Measurements from ENCODE around the gene MTCL1. TPM values are rescaled to one million over a fixed set of nuclear protein-coding genes. Genes with fewer than 3 reads are reported as not detected.

Gene MTCL1
- total and polyA plus RNA-seq, 5 experiments from 2014 or later = 0.13 to 0.41 TPM; not detected in 3

GRCh38 chr18:8863427-8863826 is 158.1 kb downstream of the MTCL1 start:
- no peaks in the 10 kb centered on the region for H3K27me3 Mint-ChIP-seq
- no peaks in the 10 kb centered on the region for H3K36me3 Mint-ChIP-seq
- no peak for DNase-seq
- POLR2A ChIA-PET = no interaction called here
- peak overlapping the region in 1 of 10 donors; percentile 49 for H3K27ac Mint-ChIP-seq
- H3K9me3 Mint-ChIP-seq = no peaks in the 10 kb centered on the region
- no peak for ATAC-seq
- H3K4me1 Mint-ChIP-seq = peaks cover 0 to 3% (median 0%) of the 10 kb centered on the region in 4 donors
- H3K4me3 Mint-ChIP-seq = no peak overlapping the region

DNA sequence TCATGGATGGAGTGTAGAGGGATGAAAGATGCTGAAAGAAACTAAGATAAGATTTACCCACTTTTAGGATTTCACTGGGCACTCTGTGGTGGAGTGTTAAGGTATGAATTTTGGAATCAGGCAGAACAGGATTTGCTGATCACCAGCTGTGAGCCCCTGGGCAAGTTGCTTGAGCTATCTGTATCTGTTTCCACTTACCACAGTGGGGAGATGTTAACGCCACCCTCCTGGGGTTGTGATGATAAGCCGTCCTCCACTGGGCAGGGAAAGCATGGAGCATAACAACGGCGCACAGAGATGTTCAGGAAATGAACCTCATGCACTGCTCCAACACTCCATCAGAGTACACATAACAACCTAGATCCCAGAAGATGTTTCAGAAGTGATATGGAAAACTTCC is 160.6 kb downstream of the MTCL1 start:
- ATAC-seq (no peak), DNase-seq (no peak)
- Mint-ChIP-seq H3K4me1 (peaks cover 0 to 5% (median 0%) of the 10 kb centered on the region in 4 donors), H3K36me3 (no peaks in the 10 kb centered on the region), H3K27me3 (peaks cover 0 to 4% (median 0%) of the 10 kb centered on the region in 5 donors), H3K9me3 (no peaks in the 10 kb centered on the region), H3K27ac (no peak overlapping the region), H3K4me3 (no peak overlapping the region)
- POLR2A ChIA-PET = no interaction called here

GRCh38 chr18:8866679-8867078 is 161.3 kb downstream of the MTCL1 start:
- no peak overlapping the region for H3K27ac Mint-ChIP-seq
- ATAC-seq (no peak), DNase-seq (no peak)
- H3K9me3 Mint-ChIP-seq = no peaks in the 10 kb centered on the region
- no peaks in the 10 kb centered on the region for H3K36me3 Mint-ChIP-seq
- H3K4me1 Mint-ChIP-seq = peaks cover 0 to 5% (median 0%) of the 10 kb centered on the region in 4 donors
- H3K4me3 Mint-ChIP-seq = no peak overlapping the region
- POLR2A ChIA-PET = no interaction called here
- H3K27me3 Mint-ChIP-seq = peaks cover 0 to 4% (median 0%) of the 10 kb centered on the region in 5 donors

DNA sequence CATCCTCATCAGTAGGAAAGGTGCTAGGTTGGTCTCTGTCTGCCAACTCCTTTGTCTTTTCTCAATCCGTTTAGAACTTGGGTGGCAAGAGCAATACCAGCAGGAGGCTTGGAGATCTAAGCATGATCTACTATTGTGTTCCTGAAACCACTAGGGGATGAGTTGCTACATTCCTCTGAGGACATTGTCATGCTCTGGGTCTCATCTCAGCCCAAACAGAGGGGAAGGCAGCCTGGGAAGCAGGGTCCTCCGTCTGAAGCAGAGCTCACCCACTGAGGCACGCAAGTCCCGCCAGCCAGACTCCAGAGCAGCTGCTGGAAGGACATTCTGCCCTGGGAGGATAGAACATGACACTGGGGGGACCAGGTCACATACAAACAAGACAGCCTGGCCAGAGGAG is 162.9 kb downstream of the MTCL1 start:
- Mint-ChIP-seq H3K27ac (peak overlapping the region in 1 of 10 donors; percentile 55), H3K9me3 (no peaks in the 10 kb centered on the region)
- POLR2A ChIA-PET = no interaction called here

GRCh38 chr18:8868779-8869415 is 163.5 kb downstream of the MTCL1 start:
- peaks cover 0 to 4% (median 0%) of the 10 kb centered on the region in 5 donors for H3K27me3 Mint-ChIP-seq

More for the DNA sequence above, 162.9 kb downstream of the MTCL1 start:
- H3K4me1 Mint-ChIP-seq = peaks cover 0 to 4% (median 0%) of the 10 kb centered on the region in 4 donors
- H3K36me3 Mint-ChIP-seq = no peaks in the 10 kb centered on the region
- no peak for ATAC-seq
- DNase-seq = no peak
- H3K27me3 Mint-ChIP-seq = peaks cover 0 to 4% (median 0%) of the 10 kb centered on the region in 5 donors
- no peak overlapping the region for H3K4me3 Mint-ChIP-seq

GRCh38 chr18:8869696-8870095 is 164.3 kb downstream of the MTCL1 start:
- ATAC-seq = no peak
- H3K27me3 Mint-ChIP-seq = peaks cover 0 to 8% (median 2%) of the 10 kb centered on the region in 5 donors
- peak overlapping the region in 1 of 10 donors; percentile 17 for H3K27ac Mint-ChIP-seq
- peaks cover 0 to 2% (median 0%) of the 10 kb centered on the region in 4 donors for H3K4me1 Mint-ChIP-seq
- DNase-seq = no peak
- no peak overlapping the region for H3K4me3 Mint-ChIP-seq
- POLR2A ChIA-PET = no interaction called here
- H3K36me3 Mint-ChIP-seq = no peaks in the 10 kb centered on the region
- H3K9me3 Mint-ChIP-seq = no peaks in the 10 kb centered on the region

More at GRCh38 chr18:8868779-8869415, 163.5 kb downstream of the MTCL1 start:
- Mint-ChIP-seq H3K4me1 (peaks cover 0 to 2% (median 0%) of the 10 kb centered on the region in 4 donors), H3K36me3 (no peaks in the 10 kb centered on the region), H3K4me3 (no peak overlapping the region), H3K9me3 (no peaks in the 10 kb centered on the region), H3K27ac (no peak overlapping the region)
- POLR2A ChIA-PET = no interaction called here
- no peak for ATAC-seq
- DNase-seq = no peak

GRCh38 chr18:8870528-8870927 is 165.2 kb downstream of the MTCL1 start:
- peaks cover 0 to 2% (median 0%) of the 10 kb centered on the region in 4 donors for H3K4me1 Mint-ChIP-seq
- H3K9me3 Mint-ChIP-seq = no peaks in the 10 kb centered on the region
- POLR2A ChIA-PET = no interaction called here
- ATAC-seq (no peak), DNase-seq (no peak)
- peaks cover 0 to 15% (median 2%) of the 10 kb centered on the region in 5 donors for H3K27me3 Mint-ChIP-seq
- no peak overlapping the region for H3K27ac Mint-ChIP-seq
- H3K4me3 Mint-ChIP-seq = no peak overlapping the region
- no peaks in the 10 kb centered on the region for H3K36me3 Mint-ChIP-seq

DNA sequence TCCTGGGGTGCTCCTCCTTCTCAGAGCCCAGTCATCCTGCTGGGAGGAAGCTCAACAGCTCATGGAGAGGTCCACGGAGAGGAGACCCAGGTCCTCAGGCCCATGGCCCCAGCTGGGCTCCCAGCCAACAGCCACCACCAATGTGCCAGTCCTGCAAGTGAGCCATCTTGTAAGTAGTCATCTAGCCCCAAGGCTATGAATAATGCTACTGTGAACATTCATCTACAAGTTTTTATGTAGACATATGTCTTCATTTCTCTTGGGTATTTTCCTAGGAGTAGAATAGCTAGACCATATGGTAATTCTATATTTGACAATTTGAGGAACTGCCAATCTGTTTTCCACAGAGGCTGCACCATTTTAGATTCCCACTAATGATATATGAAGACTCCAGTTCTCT is 166.1 kb downstream of the MTCL1 start:
- Mint-ChIP-seq H3K27ac (no peak overlapping the region), H3K9me3 (no peaks in the 10 kb centered on the region)
- ATAC-seq = no peak

DNA sequence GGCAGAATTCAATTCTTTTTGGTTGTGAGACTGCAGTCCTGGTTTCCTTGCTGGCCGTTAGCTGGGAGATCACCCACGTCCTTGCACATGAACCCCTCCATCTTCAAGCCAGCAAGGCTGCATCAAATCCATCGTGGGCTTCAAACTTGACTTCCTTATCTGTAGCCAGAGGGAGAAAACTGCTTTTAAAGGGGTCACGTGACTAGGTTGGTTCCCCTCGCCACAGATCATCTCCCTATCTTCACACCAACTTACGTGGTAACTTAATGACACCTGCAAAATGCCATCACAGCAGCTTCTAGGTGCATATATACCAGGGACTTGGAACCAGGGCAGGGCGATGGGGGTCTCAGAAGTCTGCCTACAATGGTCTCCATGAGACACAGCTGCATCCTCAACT is 169.5 kb downstream of the MTCL1 start:
- H3K4me3 Mint-ChIP-seq = no peak overlapping the region
- no peak for DNase-seq
- H3K27ac Mint-ChIP-seq = no peak overlapping the region
- peaks cover 0 to 3% (median 0%) of the 10 kb centered on the region in 9 donors for H3K9me3 Mint-ChIP-seq
- POLR2A ChIA-PET = no interaction called here
- H3K4me1 Mint-ChIP-seq = no peaks in the 10 kb centered on the region
- no peaks in the 10 kb centered on the region for H3K36me3 Mint-ChIP-seq
- no peak for ATAC-seq
- H3K27me3 Mint-ChIP-seq = peaks cover 1 to 26% (median 5%) of the 10 kb centered on the region in 5 donors

More for the DNA sequence above, 166.1 kb downstream of the MTCL1 start:
- H3K4me1 Mint-ChIP-seq = peaks cover 0 to 2% (median 0%) of the 10 kb centered on the region in 4 donors
- no peaks in the 10 kb centered on the region for H3K36me3 Mint-ChIP-seq
- H3K27me3 Mint-ChIP-seq = peaks cover 2 to 20% (median 3%) of the 10 kb centered on the region in 5 donors
- H3K4me3 Mint-ChIP-seq = no peak overlapping the region
- POLR2A ChIA-PET = no interaction called here
- no peak for DNase-seq

- POLR2A ChIA-PET = no interaction called here
- H3K9me3 Mint-ChIP-seq = peaks cover 0 to 14% (median 8%) of the 10 kb centered on the region in 9 donors
These were observed 171.5 kb downstream of the MTCL1 start for GRCh38 chr18:8876887-8877286.

DNA sequence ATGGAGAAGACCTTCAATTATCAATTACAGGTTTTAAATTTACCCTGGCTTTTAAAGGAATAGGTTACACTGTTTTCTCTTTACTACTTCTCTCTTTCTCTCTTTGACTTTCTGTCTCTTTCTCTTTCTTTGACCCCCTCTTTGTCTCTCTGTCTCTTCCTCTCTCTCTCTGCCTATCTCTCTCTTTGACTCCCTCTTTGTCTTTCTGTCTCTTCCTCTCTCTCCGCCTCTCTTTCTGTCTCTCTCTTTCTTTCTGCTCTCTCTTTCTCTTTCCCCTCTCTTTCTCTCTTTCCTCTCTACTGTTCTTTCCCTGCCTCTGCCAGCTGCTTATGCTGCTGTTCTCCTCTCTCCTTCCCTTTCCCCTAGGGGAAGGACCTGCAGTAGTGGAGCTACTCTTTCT is 175.7 kb downstream of the MTCL1 start:
- DNase-seq (no peak), ATAC-seq (no peak)
- Mint-ChIP-seq H3K4me1 (no peaks in the 10 kb centered on the region), H3K27ac (no peak overlapping the region), H3K9me3 (peaks cover 2 to 45% (median 24%) of the 10 kb centered on the region in 9 donors), H3K4me3 (no peak overlapping the region), H3K27me3 (peaks cover 6 to 28% (median 6%) of the 10 kb centered on the region in 5 donors), H3K36me3 (peaks cover 0 to 16% (median 2%) of the 10 kb centered on the region in 3 donors)
- POLR2A ChIA-PET = no interaction called here

More at GRCh38 chr18:8876887-8877286, 171.5 kb downstream of the MTCL1 start:
- no peak overlapping the region for H3K27ac Mint-ChIP-seq
- no peaks in the 10 kb centered on the region for H3K4me1 Mint-ChIP-seq
- peaks cover 4 to 38% (median 7%) of the 10 kb centered on the region in 5 donors for H3K27me3 Mint-ChIP-seq
- H3K36me3 Mint-ChIP-seq = peaks cover 0 to 5% (median 0%) of the 10 kb centered on the region in 3 donors
- ATAC-seq = no peak
- no peak for DNase-seq
- H3K4me3 Mint-ChIP-seq = no peak overlapping the region
